ENCODE data around the gene HPSE. TPM values are rescaled to one million over a fixed set of nuclear protein-coding genes. Genes with fewer than 3 reads are reported as not detected.

The HPSE gene
- total and polyA plus RNA-seq, 2 donors (not counting 3 experiments of a cell fraction or from before 2014, with no cell fraction given) = 3.5 to 7.0 TPM

GRCh38 chr4:83257811-83258210 is 76.8 kb downstream of the HPSE start:
- no peaks in the 10 kb centered on the region for H3K9me1 ChIP-seq (replicated peaks; ENCODE audit: control insufficient read depth, extremely low read depth, insufficient read depth, low read length)
- no peak overlapping the region for H3K4me2 ChIP-seq (ENCODE audit: insufficient read depth, low read length)
- H4K20me1 ChIP-seq (replicated peaks; ENCODE audit: control insufficient read depth, extremely low read depth, insufficient read depth, low read length) = no peaks in the 10 kb centered on the region
- TF ChIP-seq POLR2AphosphoS5 (IDR thresholded peaks at IDR 0.05; ENCODE audit: insufficient read depth, low read depth, low read length) = no peak
- no peak for TF ChIP-seq GATA2 (IDR thresholded peaks at IDR 0.05; ENCODE audit: insufficient read depth, insufficient read length, low read depth, low read length)
- TF ChIP-seq FOS (IDR thresholded peaks at IDR 0.05; ENCODE audit: borderline replicate concordance, insufficient read depth, low read length) = no peak
- no peak for TF ChIP-seq EZH2 (IDR thresholded peaks at IDR 0.05; ENCODE audit: borderline replicate concordance, low read depth, low read length, severe bottlenecking)
- TF ChIP-seq MYC (IDR thresholded peaks at IDR 0.05; ENCODE audit: low read depth, low read length) = no peak
- TF ChIP-seq CTCF (IDR thresholded peaks at IDR 0.05; ENCODE audit: extremely low read depth in 1 of 2, insufficient read depth in 1 of 2, low read depth in 1 of 2, low read length in 2 of 2) = no peak
- no peak for TF ChIP-seq MAX (IDR thresholded peaks at IDR 0.05; ENCODE audit: insufficient read depth, insufficient read length)
- TF ChIP-seq POLR2A (IDR thresholded peaks at IDR 0.05; ENCODE audit: low read depth, low read length) = no peak
- TF ChIP-seq JUN (IDR thresholded peaks at IDR 0.05; ENCODE audit: borderline replicate concordance, insufficient read depth, insufficient read length, low read depth) = no peak
- no peaks in the 10 kb centered on the region for H3K36me3 ChIP-seq (ENCODE audit: control insufficient read depth in 2 of 2, extremely low read depth in 1 of 2, insufficient read depth in 2 of 2, low read length in 2 of 2)
- intact Hi-C loops (cut with micrococcal nuclease) (loop anchor here (10.0 kb wide), 1 partner anchor 463 kb away; the partner anchor contains the start of gene SCD5), dilution Hi-C loops (cut with MboI; ENCODE audit: extremely low pct_ligation_motif_present, low sequenced_read_pairs) (no loop called here)
- H3K27ac ChIP-seq (ENCODE audit: insufficient read depth, low read depth, low read length) = peak overlapping the region; percentile 95
- FAIRE-seq = no peak
- H3K27me3 ChIP-seq (ENCODE audit: control insufficient read depth in 2 of 2, insufficient read depth in 2 of 2, low read length in 2 of 2) = no peaks in the 10 kb centered on the region
- H3K4me1 ChIP-seq (ENCODE audit: control insufficient read depth, extremely low read depth, insufficient read depth, low read length) = peaks cover 45% of the 10 kb centered on the region
- H3K4me3 ChIP-seq (replicated peaks in 1 of 3; ENCODE audit: insufficient read depth in 1 of 3, low read depth in 1 of 3, low read length in 3 of 3) = no peak overlapping the region
- no peaks in the 10 kb centered on the region for H3K79me2 ChIP-seq (ENCODE audit: control insufficient read depth, insufficient read depth, low read length)
- H2AFZ ChIP-seq (ENCODE audit: low read depth, low read length) = no peak overlapping the region
- ChIA-PET POLR2A (no interaction called here), CTCF (interaction anchor here (1.1 to 1.8 kb wide), 3 partner anchors 183 to 246 kb away, joined by 3 to 27 read pairs (median 3); no protein-coding TSS in a partner anchor)
- DNase-seq (ENCODE audit: low read depth, low spot score) = no peak
- no TSS peak for BruUV-seq (replicated peaks)
- no peak overlapping the region for H3K9ac ChIP-seq (replicated peaks; ENCODE audit: extremely low read depth, insufficient read depth, low read length)
- no peaks in the 10 kb centered on the region for H3K9me3 ChIP-seq (replicated peaks; ENCODE audit: control insufficient read depth, insufficient read depth, low read length)
